ENCODE results near the gene TMEM147. TPM values are rescaled to one million over a fixed set of nuclear protein-coding genes. Genes with fewer than 3 reads are reported as not detected.
A peak's percentile ranks its signal among the peaks of the same experiment; 100 is the strongest.

Gene TMEM147, protein sequence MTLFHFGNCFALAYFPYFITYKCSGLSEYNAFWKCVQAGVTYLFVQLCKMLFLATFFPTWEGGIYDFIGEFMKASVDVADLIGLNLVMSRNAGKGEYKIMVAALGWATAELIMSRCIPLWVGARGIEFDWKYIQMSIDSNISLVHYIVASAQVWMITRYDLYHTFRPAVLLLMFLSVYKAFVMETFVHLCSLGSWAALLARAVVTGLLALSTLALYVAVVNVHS
- 77.7 TPM for total RNA-seq
- long read RNA-seq, transcript TMEM147-201 (7 exons, 899 nt): major isoform, 60 of 72 reads
- long read RNA-seq, partial matches to known transcripts: 2 of 72 reads
- long read RNA-seq, other reads (novel, unspliced or antisense): 5 of 72 reads

GRCh38 chr19:35545001-35545854, at the start of gene TMEM147:
Gene TMEM147 (plus strand): TSS chr19:35545626. CDS start chr19:35545740, 114 bp downstream.
- intact Hi-C loops (cut with DNase I): no loop called here
- H3K27ac ChIP-seq: peak within 1 kb of the TSS; percentile 77

GRCh38 chr19:35497406-35497805, 48.0 kb upstream of the TMEM147 start:
- Histone ChIP-seq H3K27ac (no peak overlapping the region), H3K27me3 (no peaks in the 10 kb centered on the region), H3K36me3 (no peaks in the 10 kb centered on the region), H3K9me3 (no peaks in the 10 kb centered on the region), H3K4me1 (peaks cover 3% of the 10 kb centered on the region), H3K4me3 (no peak overlapping the region)
- TF ChIP-seq, protein P1, sequence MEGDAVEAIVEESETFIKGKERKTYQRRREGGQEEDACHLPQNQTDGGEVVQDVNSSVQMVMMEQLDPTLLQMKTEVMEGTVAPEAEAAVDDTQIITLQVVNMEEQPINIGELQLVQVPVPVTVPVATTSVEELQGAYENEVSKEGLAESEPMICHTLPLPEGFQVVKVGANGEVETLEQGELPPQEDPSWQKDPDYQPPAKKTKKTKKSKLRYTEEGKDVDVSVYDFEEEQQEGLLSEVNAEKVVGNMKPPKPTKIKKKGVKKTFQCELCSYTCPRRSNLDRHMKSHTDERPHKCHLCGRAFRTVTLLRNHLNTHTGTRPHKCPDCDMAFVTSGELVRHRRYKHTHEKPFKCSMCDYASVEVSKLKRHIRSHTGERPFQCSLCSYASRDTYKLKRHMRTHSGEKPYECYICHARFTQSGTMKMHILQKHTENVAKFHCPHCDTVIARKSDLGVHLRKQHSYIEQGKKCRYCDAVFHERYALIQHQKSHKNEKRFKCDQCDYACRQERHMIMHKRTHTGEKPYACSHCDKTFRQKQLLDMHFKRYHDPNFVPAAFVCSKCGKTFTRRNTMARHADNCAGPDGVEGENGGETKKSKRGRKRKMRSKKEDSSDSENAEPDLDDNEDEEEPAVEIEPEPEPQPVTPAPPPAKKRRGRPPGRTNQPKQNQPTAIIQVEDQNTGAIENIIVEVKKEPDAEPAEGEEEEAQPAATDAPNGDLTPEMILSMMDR (IDR thresholded peaks at IDR 0.05): no peak
- no peak for ATAC-seq
- intact Hi-C loops (cut with DNase I): loop anchor here (10.0 kb wide), 1 partner anchor 143 kb away; the partner anchor contains the start of gene FFAR3
- no peak for DNase-seq

More at GRCh38 chr19:35545001-35545854, at the start of gene TMEM147:
- peak; percentile 97 for ATAC-seq
- peak; percentile 98 for DNase-seq
- Histone ChIP-seq H3K4me1 (peaks cover 10% of the 10 kb centered on the region), H3K36me3 (no peaks in the 10 kb centered on the region), H3K27me3 (no peaks in the 10 kb centered on the region), H3K9me3 (no peaks in the 10 kb centered on the region), H3K4me3 (peak within 1 kb of the TSS; percentile 97)
- TF ChIP-seq, protein P1 (IDR thresholded peaks at IDR 0.05): no peak

DNA sequence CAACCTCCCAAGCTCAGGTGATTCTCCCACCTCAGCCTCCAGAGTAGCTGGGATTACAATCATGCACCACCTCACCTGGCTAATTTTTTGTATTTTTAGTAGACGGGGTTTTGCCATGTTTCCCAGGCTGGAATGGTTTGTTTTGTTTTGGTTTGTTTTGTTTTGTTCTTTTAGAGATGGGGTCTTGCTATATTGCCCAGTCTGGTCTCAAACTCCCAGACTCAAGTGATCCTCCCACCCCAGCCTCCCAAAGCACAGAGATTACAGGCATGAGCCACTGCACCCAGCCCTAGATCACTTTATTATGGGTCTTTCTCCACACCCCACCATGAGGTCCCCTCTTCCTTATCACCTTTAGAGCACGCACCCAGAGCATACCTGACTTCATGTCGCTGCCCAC, 47.2 kb upstream of the TMEM147 start:
- DNase-seq: no peak
- no peak overlapping the region for H3K27ac ChIP-seq
- H3K9me3 ChIP-seq: no peaks in the 10 kb centered on the region
- TF ChIP-seq, protein P1 (IDR thresholded peaks at IDR 0.05): no peak
- ATAC-seq: no peak
- no peaks in the 10 kb centered on the region for H3K36me3 ChIP-seq
- peaks cover 3% of the 10 kb centered on the region for H3K4me1 ChIP-seq
- no peak overlapping the region for H3K4me3 ChIP-seq
- no peaks in the 10 kb centered on the region for H3K27me3 ChIP-seq
- intact Hi-C loops (cut with DNase I): loop anchor here (10.0 kb wide), 1 partner anchor 143 kb away; the partner anchor contains the start of gene FFAR3

DNA sequence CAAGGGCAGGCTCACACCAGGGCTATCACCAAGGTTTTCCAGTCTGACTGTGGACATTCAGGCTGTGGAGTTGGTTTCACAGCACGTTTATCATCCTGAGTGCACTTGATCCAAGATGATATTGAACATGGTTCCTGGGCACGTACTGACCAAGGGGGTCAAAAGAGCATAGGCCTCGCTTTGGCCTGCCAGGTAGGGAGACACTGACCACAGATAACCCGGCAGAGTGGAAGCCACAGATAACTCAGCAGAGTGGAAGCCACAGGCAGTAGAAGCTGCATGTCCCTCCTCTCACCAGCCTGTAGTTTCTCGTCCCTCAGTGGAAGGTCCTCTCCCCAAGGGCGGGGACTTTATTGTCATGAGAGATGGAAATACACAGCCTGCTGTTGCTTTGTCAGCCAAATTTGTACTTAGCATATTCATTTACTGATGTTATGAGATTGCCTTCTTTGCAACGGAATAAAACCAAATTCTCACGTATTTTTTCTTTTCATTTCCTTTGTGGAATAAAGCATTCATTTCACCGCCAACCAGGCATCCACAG, 46.4 kb upstream of the TMEM147 start:
- Histone ChIP-seq H3K4me3 (no peak overlapping the region), H3K27ac (no peak overlapping the region), H3K36me3 (no peaks in the 10 kb centered on the region), H3K27me3 (no peaks in the 10 kb centered on the region), H3K4me1 (peaks cover 3% of the 10 kb centered on the region), H3K9me3 (no peaks in the 10 kb centered on the region)
- DNase-seq (no peak), ATAC-seq (no peak)
- TF ChIP-seq, protein P1 (IDR thresholded peaks at IDR 0.05): no peak
- intact Hi-C loops (cut with DNase I): loop anchor here (10.0 kb wide), 1 partner anchor 144 kb away; the partner anchor contains the start of gene FFAR3

DNA sequence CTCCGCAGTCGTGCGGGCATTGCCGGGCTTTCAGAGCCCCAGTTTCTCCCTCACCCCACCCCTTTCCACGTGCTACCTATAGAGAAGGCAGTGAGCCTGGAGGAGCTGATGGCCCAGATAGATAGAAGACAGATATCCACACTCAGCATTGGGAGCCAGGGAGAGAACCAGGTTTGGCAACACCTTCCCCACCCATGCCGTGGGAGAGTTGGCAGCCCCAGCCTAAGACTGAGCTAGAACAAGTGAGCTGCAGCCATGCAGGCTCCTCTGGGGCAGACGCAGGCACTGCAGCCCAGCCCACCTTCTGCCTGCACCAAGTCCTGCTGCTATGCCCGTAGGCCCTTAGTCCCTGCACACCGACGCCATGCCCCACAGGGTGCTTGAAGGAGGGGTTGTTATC, 44.8 kb upstream of the TMEM147 start:
- ATAC-seq (no peak), DNase-seq (no peak)
- Histone ChIP-seq H3K4me1 (no peaks in the 10 kb centered on the region), H3K27me3 (no peaks in the 10 kb centered on the region), H3K36me3 (no peaks in the 10 kb centered on the region), H3K4me3 (no peak overlapping the region), H3K9me3 (no peaks in the 10 kb centered on the region), H3K27ac (no peak overlapping the region)
- TF ChIP-seq, protein P1 (IDR thresholded peaks at IDR 0.05): no peak
- intact Hi-C loops (cut with DNase I): no loop called here

All from upper lobe of right lung (tissue), 1 donor.